Cardiac muscle cell (in vitro differentiated cells and primary cell): ENCODE results near the gene TRPM5. TPM values are rescaled to one million over a fixed set of nuclear protein-coding genes. Genes with fewer than 3 reads are reported as not detected.

Source experiments
- DNase-seq, 2 donors: peaks; one replicate each; pipeline versions ENCODE4 v3.0.0 to v3.0.0-alpha.2; 2010 to 2017; ENCODE audit warnings: low read depth in 1 of 2, low spot score in 1 of 2
- H3K27ac ChIP-seq: fragments of 200-600 bp; sonication (generic); 2 replicates; pipeline ENCODE4 v1.5.1; 2016
- H3K27me3 ChIP-seq: fragments of 200-600 bp; sonication (generic); 2 replicates; pipeline ENCODE4 v1.6.0; 2016; ENCODE audit warnings: control low read depth
- H3K36me3 ChIP-seq: fragments of 200-600 bp; sonication (generic); 2 replicates; pipeline ENCODE4 v1.5.1; 2016; ENCODE audit warnings: control low read depth
- H3K4me1 ChIP-seq: fragments of 200-600 bp; sonication (generic); 2 replicates; pipeline ENCODE4 v1.8.1; 2017; ENCODE audit warnings: low read depth, mild to moderate bottlenecking, mixed run types
- H3K4me3 ChIP-seq: fragments of 200-600 bp; sonication (generic); 2 replicates; pipeline ENCODE4 v1.5.1; 2016; ENCODE audit warnings: mild to moderate bottlenecking
- H3K9me3 ChIP-seq: fragments of 200-600 bp; sonication (generic); 2 replicates; pipeline ENCODE4 v1.5.1; 2017; ENCODE audit warnings: low read depth, mild to moderate bottlenecking, control low read depth
- polyA plus RNA-seq: library from polyadenylated mRNA; unstranded; fragments of >200 nt; fragmentation: Nextera tagmentation; extraction: Ambion mirVana; gene quantifications from 2 replicates; pipeline ENCODE4 v1.2.1, GENCODE V29; 2016
- total RNA-seq: library from RNA; depleted of rRNA; stranded (reverse); fragments of >200 nt; gene quantifications from 2 replicates; pipeline ENCODE4 v1.2.3, GENCODE V29; 2016
- TF ChIP-seq, protein P1 (sequence below): IDR thresholded peaks from 2 replicates; pipeline ENCODE4 v1.5.1; 2012; ENCODE audit warnings: low read depth, mild to moderate bottlenecking, low read length

The TRPM5 gene
- total and polyA plus RNA-seq, 2 experiments from 2014 or later: 0.33 to 0.66 TPM

DNA sequence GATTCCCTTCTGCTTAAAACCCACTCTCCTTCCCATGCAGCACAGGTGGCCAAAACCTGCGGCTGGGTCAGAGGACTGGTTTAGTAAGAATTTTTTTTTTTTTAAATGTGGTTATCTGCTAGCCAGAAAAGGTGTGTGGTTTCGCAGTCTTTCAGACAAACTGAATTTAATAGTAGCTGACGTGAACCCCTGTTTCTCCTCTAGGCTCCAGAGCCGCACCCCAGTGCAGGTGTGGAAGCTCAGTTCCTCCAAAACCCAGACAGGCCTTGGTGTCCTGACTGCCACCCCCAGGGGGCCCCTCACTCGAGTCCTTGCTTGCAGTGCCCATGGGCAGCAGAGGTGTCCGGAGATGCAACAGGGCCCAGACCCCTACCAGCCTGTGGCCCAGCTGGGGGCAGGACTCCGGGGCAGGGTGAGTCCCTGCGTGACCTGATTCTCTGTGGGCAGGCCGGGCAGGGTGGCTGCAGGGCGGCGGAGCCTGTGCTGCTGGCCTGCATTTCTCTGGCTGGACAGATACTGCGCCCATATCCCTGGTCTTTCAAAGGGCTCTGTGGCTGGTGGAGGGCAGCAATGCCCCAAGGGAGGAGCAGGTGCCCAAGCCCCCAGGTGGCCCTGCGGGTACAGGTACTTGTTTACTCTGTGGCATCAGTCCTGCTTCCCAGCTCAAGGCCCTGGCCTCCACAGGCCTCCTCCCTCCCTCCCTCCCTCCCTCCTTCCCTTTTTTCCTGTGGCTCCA is 15.7 kb upstream of the TRPM5 start:
- Histone ChIP-seq H3K4me1 (peaks cover 40% of the 10 kb centered on the region), H3K9me3 (no peaks in the 10 kb centered on the region), H3K4me3 (no peak overlapping the region), H3K36me3 (no peaks in the 10 kb centered on the region), H3K27ac (no peak overlapping the region), H3K27me3 (peaks cover 14% of the 10 kb centered on the region)
- no peak for DNase-seq
- TF ChIP-seq, protein P1, sequence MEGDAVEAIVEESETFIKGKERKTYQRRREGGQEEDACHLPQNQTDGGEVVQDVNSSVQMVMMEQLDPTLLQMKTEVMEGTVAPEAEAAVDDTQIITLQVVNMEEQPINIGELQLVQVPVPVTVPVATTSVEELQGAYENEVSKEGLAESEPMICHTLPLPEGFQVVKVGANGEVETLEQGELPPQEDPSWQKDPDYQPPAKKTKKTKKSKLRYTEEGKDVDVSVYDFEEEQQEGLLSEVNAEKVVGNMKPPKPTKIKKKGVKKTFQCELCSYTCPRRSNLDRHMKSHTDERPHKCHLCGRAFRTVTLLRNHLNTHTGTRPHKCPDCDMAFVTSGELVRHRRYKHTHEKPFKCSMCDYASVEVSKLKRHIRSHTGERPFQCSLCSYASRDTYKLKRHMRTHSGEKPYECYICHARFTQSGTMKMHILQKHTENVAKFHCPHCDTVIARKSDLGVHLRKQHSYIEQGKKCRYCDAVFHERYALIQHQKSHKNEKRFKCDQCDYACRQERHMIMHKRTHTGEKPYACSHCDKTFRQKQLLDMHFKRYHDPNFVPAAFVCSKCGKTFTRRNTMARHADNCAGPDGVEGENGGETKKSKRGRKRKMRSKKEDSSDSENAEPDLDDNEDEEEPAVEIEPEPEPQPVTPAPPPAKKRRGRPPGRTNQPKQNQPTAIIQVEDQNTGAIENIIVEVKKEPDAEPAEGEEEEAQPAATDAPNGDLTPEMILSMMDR: no peak

DNA sequence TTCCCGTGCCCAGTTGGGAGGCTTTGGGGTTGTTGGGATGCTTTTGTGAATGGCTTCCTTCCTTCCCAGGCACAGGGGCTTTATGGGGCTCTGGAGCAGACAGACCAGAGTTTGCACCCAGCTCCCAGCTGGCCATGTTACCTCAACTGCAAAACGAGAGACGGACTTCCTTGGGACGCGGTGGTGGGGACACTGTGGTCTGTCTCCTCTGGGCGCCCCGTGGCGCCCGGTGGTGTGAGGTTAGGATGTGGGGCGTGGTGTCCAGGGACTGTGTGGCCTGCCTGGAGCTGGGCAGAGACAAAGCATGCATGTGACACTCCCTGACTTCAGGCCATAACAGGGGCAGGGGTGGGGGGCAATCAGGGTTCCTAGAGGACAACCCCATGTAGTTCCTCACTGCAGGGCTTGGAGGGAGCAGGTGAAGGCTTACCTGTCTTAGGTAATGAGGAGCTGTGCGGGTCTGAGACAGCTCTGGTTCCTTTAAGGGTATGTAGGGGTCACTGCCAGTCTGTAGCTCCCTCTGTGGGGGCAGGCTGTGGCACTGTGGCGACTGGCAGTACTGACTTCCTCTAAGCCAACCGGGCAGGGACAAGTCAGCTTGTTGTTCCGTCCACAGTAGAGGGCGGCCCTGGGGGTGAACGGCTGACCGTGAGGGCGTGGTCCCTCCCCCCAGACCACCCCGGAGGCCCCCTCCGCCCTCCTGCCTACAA is 14.9 kb upstream of the TRPM5 start:
- H3K27me3 ChIP-seq: peaks cover 14% of the 10 kb centered on the region
- no peaks in the 10 kb centered on the region for H3K36me3 ChIP-seq
- TF ChIP-seq, protein P1: no peak
- no peaks in the 10 kb centered on the region for H3K9me3 ChIP-seq
- DNase-seq: no peak
- H3K27ac ChIP-seq: no peak overlapping the region
- no peak overlapping the region for H3K4me3 ChIP-seq
- H3K4me1 ChIP-seq: peaks cover 40% of the 10 kb centered on the region

DNA sequence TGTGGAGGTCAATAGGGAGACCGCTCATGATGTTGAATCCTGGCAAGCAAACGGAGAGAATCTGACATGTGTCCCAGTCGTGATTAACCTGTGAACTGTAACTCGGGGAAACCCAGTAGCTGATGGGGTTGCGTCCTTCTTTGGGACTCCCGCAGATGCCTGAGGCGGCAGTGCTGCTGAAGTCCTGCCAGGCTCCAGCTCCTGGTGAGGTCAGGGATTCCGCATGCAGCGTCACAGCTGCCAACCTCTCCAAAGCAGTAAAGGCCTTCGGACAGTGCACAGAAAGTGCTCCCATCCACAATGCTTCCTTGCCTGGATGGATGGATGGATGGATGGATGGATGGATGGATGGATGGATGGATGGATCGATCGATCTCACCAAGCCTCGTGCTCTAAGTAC is 14.0 kb upstream of the TRPM5 start:
- TF ChIP-seq, protein P1: no peak
- Histone ChIP-seq H3K36me3 (no peaks in the 10 kb centered on the region), H3K27me3 (peaks cover 23% of the 10 kb centered on the region), H3K4me1 (peaks cover 35% of the 10 kb centered on the region), H3K4me3 (no peak overlapping the region), H3K27ac (no peak overlapping the region), H3K9me3 (no peaks in the 10 kb centered on the region)
- no peak for DNase-seq

DNA sequence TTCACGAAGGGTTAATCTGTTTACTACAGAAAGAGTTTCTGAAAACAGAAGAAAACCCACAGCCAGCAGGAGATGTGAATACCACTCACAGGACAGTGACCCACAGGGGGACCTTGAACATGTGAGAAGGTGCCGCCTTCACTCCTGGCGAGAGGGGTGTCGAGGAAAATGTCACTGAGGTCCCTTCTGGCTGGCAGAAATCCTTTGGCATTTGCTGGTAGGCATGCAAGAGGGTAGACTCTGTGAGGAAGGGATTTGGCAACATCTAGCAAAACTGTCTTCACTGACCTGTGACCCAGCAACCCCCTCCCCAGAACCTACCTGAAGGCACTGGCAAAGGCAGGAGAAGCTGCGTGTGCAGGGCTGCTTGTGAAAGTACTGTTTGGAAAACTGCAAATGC is 9.1 kb upstream of the TRPM5 start:
- Histone ChIP-seq H3K9me3 (no peaks in the 10 kb centered on the region), H3K36me3 (no peaks in the 10 kb centered on the region), H3K27ac (no peak overlapping the region), H3K4me3 (no peak overlapping the region), H3K4me1 (no peaks in the 10 kb centered on the region), H3K27me3 (peaks cover 67% of the 10 kb centered on the region)
- no peak for DNase-seq
- TF ChIP-seq, protein P1: no peak

DNA sequence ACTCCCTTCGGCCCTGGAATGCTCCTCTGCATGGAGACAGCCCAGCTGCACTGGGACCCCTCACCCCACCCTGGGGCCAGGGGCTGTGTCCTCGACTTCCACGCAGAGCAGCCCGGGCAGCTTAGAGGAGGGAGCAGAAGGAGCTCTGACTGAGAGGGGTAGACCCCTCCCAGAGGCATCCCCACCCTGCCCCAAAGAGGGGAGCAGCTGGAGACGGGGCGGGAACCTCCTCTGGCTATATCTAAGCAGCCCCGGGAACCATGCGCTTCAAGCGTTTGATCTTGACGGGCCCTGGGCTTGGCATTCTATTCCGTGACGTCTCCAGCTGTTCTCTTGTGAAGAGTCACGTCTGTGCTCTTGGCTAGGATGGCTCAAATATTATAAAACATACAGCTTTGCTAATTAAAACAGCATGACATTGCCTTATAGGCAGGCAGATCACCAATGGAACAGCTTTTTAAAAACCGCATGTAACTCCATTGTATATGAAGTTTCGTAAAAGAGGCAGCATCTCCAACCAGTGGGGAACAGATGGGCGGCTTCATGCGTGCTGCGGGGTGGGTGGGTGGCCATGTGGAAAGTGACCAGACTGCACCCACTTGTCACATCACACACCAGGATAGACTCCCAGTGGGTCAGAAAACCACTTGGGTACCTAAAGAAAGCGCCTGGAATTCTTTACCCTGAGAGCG is 8.2 kb upstream of the TRPM5 start:
- Histone ChIP-seq H3K4me3 (no peak overlapping the region), H3K27ac (no peak overlapping the region), H3K27me3 (peaks cover 69% of the 10 kb centered on the region), H3K9me3 (no peaks in the 10 kb centered on the region), H3K36me3 (no peaks in the 10 kb centered on the region), H3K4me1 (no peaks in the 10 kb centered on the region)
- DNase-seq: no peak
- TF ChIP-seq, protein P1: no peak
